Testis (tissue), 2 donors: ENCODE data around the gene MYO1F.

Experiments used
- POLR2A ChIP-seq: fragments of 450-650 bp; IDR thresholded peaks from one replicate; pipeline ENCODE4 v1.6.1; 2017; ENCODE audit warnings: antibody characterized with exemption, mild to moderate bottlenecking, moderate library complexity
- TF ChIP-seq, protein P1 (sequence below), 3 experiments: fragments of 450-650 bp in 2 of 3; fragments of 200-600 bp in 1 of 3; sonication (generic) in 1 of 3; IDR thresholded peaks; one replicate each; pipeline ENCODE4 v1.5.1; 2016 to 2019; ENCODE audit warnings: antibody characterized with exemption in 3 of 3, mild to moderate bottlenecking in 2 of 3, moderate library complexity in 1 of 3

DNA sequence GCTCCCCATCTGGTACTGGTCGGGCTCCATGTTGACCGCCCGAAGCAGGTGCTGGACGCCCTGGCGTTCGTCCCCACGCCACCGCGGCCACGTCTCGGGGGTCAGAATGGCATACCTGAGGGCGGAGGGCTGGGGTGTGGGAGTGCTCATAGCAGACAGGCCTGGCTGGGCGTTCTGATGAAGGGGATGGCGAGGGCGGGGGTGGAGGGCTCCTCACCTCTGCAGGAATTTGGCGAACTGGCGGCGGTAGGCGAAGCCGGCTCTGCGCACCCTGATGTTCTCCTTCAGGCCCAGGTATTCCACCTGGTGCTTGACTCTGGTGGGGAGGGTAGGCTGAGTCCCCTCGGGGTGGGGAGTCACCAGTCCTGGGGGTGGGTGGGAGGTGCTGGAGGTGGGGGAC, 41.0 kb downstream of the MYO1F start:
- TF ChIP-seq, protein P1, sequence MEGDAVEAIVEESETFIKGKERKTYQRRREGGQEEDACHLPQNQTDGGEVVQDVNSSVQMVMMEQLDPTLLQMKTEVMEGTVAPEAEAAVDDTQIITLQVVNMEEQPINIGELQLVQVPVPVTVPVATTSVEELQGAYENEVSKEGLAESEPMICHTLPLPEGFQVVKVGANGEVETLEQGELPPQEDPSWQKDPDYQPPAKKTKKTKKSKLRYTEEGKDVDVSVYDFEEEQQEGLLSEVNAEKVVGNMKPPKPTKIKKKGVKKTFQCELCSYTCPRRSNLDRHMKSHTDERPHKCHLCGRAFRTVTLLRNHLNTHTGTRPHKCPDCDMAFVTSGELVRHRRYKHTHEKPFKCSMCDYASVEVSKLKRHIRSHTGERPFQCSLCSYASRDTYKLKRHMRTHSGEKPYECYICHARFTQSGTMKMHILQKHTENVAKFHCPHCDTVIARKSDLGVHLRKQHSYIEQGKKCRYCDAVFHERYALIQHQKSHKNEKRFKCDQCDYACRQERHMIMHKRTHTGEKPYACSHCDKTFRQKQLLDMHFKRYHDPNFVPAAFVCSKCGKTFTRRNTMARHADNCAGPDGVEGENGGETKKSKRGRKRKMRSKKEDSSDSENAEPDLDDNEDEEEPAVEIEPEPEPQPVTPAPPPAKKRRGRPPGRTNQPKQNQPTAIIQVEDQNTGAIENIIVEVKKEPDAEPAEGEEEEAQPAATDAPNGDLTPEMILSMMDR (IDR thresholded peaks at IDR 0.05) = no peak
- no peak for TF ChIP-seq POLR2A
